ENCODE measurements around the gene MGAT3. TPM values are rescaled to one million over a fixed set of nuclear protein-coding genes. Genes with fewer than 3 reads are reported as not detected.
"Not testable (repeated sequence)": the region's sequence is repeated elsewhere in the genome, so short reads cannot be mapped to it uniquely, and the experiment has no call there.

Gene MGAT3
- polyA plus RNA-seq, 1 of the 3 experiments (the other 2 are of a cell fraction), result 0.16 TPM

DNA sequence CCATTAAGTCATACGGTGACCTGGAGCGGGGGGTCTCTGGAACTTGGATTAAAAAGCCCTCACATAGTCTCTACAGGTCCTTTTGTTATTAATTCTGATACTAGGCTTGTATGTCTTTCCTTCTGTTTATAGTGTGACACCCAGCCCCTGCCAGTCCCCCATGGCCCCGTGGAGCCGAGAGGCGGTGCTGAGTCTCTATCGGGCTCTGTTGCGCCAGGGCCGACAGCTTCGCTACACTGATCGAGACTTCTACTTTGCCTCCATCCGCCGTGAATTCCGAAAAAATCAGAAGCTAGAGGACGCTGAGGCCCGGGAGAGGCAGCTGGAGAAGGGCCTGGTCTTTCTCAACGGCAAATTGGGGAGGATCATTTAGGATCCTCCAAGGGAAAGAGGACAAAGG lies 47.3 kb downstream of the MGAT3 start:
- POLR2A ChIA-PET, result no interaction called here
- Histone ChIP-seq H3K4me3 (ENCODE audit: low read depth in 2 of 2, low read length in 1 of 2) (no peak overlapping the region), H3K4me2 (peak overlapping the region; percentile 82; the same call in 1 of the 2 replicates), H2AFZ (ENCODE audit: low read depth) (no peak overlapping the region), H3K36me3 (replicated peaks in 1 of 2; ENCODE audit: control insufficient read depth in 1 of 2, insufficient read depth in 2 of 2, low read length in 1 of 2) (peaks cover 4 to 27% of the 10 kb centered on the region in 2 experiments), H3K9me2 (no peaks in the 10 kb centered on the region), H3F3A (replicated peaks; ENCODE audit: insufficient read depth) (no peaks in the 10 kb centered on the region), H3K9me3 (no peaks in the 10 kb centered on the region), H3K9ac (no peak overlapping the region), H3K27ac (ENCODE audit: low read depth in 2 of 2, low read length in 1 of 2) (no peak overlapping the region), H3K4me1 (ENCODE audit: control insufficient read depth in 1 of 2, insufficient read depth in 2 of 2, low read depth in 1 of 2, low read length in 1 of 2) (peaks cover 0 to 16% of the 10 kb centered on the region in 2 experiments; a peak in 2 of 4 replicates), H4K20me1 (ENCODE audit: insufficient read depth) (no peaks in the 10 kb centered on the region), H3K27me3 (ENCODE audit: insufficient read depth) (no peaks in the 10 kb centered on the region), H3K79me2 (ENCODE audit: insufficient read depth) (peaks cover 38% of the 10 kb centered on the region)
- WGBS (ENCODE audit: low lambda C conversion rate), result 96% methylated on average over 3 of the region's 16 CpGs
- CTCF ChIA-PET, result interaction anchor here (1.1 to 2.7 kb wide), 3 partner anchors 10 to 25 kb away, joined by 3 to 15 read pairs (median 3); no protein-coding TSS in a partner anchor
- TF ChIP-seq GATA2 (CRISPR knock-in tag; IDR thresholded peaks at IDR 0.05) (no peak), MAX (IDR thresholded peaks at IDR 0.05; ENCODE audit: low read depth) (no peak), POLR2AphosphoS5 (IDR thresholded peaks at IDR 0.05; ENCODE audit: low read depth, low read length) (no peak), NRF1 (IDR thresholded peaks at IDR 0.05; ENCODE audit: low read depth, low read length) (no peak), SIN3A (IDR thresholded peaks at IDR 0.05; ENCODE audit: borderline replicate concordance, low read depth, low read length) (no peak), TAF1 (IDR thresholded peaks at IDR 0.05; ENCODE audit: borderline replicate concordance, low read depth, low read length) (no peak), CHD2 (IDR thresholded peaks at IDR 0.05; ENCODE audit: low read length, partially characterized antibody) (no peak), EZH2phosphoT487 (IDR thresholded peaks at IDR 0.05; ENCODE audit: borderline replicate concordance, low read depth) (no peak), FOSL2 (IDR thresholded peaks at IDR 0.05; ENCODE audit: borderline replicate concordance, low read depth) (no peak)
- TF ChIP-seq, protein P1, sequence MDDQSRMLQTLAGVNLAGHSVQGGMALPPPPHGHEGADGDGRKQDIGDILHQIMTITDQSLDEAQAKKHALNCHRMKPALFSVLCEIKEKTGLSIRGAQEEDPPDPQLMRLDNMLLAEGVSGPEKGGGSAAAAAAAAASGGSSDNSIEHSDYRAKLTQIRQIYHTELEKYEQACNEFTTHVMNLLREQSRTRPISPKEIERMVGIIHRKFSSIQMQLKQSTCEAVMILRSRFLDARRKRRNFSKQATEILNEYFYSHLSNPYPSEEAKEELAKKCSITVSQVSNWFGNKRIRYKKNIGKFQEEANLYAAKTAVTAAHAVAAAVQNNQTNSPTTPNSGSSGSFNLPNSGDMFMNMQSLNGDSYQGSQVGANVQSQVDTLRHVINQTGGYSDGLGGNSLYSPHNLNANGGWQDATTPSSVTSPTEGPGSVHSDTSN (IDR thresholded peaks at IDR 0.05), result no peak
- TF ChIP-seq, protein P2, sequence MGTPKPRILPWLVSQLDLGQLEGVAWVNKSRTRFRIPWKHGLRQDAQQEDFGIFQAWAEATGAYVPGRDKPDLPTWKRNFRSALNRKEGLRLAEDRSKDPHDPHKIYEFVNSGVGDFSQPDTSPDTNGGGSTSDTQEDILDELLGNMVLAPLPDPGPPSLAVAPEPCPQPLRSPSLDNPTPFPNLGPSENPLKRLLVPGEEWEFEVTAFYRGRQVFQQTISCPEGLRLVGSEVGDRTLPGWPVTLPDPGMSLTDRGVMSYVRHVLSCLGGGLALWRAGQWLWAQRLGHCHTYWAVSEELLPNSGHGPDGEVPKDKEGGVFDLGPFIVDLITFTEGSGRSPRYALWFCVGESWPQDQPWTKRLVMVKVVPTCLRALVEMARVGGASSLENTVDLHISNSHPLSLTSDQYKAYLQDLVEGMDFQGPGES (IDR thresholded peaks at IDR 0.05; ENCODE audit: low read depth, low read length), result no peak
- no peak for DNase-seq

DNA sequence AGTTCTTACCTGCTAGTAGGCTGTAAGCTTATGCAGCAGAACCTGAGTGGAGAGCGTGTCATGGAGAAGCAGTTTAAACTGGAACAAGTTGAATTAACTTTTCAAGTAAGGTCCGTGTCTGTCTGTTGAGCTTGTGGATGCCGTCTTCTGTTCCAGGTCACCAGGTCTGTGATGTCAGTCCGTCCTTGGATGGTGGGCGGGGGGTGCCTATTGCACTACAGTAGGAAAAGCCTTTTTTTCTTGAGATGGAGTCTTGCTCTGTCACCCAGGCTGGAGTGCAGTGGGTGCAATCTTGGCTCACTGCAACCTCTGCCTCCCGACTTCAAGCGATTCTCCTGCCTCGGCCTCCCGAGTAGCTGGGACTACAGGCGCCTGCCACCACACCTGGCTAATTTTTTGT lies 50.2 kb downstream of the MGAT3 start:
- H3K9me2 ChIP-seq; H3K9ac ChIP-seq; H2AFZ ChIP-seq (ENCODE audit: low read depth); DNase-seq; H4K20me1 ChIP-seq (ENCODE audit: insufficient read depth); H3K4me2 ChIP-seq; POLR2A ChIA-PET; H3K4me3 ChIP-seq (ENCODE audit: low read depth in 2 of 2, low read length in 1 of 2); H3F3A ChIP-seq (replicated peaks; ENCODE audit: insufficient read depth); H3K9me3 ChIP-seq; H3K4me1 ChIP-seq (ENCODE audit: control insufficient read depth in 1 of 2, insufficient read depth in 2 of 2, low read depth in 1 of 2, low read length in 1 of 2); H3K27ac ChIP-seq (ENCODE audit: low read depth in 2 of 2, low read length in 1 of 2); H3K27me3 ChIP-seq (ENCODE audit: insufficient read depth): not testable (repeated sequence)
- H3K36me3 ChIP-seq (replicated peaks in 1 of 2; ENCODE audit: control insufficient read depth in 1 of 2, insufficient read depth in 2 of 2, low read length in 1 of 2), result peaks cover 4 to 43% of the 10 kb centered on the region in 2 experiments
- peaks cover 38% of the 10 kb centered on the region for H3K79me2 ChIP-seq (ENCODE audit: insufficient read depth)
- CTCF ChIA-PET, result interaction anchor here (0.6 to 1.3 kb wide), 3 partner anchors 9 to 153 kb away, joined by 3 to 7 read pairs (median 3); no protein-coding TSS in a partner anchor
- WGBS (ENCODE audit: low lambda C conversion rate), result 100% methylated on average over 3 of the region's 10 CpGs

Data from SK-N-SH (cell line).